GM18870 (cell line): ENCODE data around the gene FAM107B.
"Not testable (repeated sequence)": the region's sequence is repeated elsewhere in the genome, so short reads cannot be mapped to it uniquely, and the experiment has no call there.

Source experiments
- ATAC-seq: cut with Tn5 transposase; IDR thresholded peaks from one replicate; pipeline ENCODE4 v1.9.1; 2021; ENCODE audit warnings: moderate library complexity; ENCODE audit not compliant: unreplicated experiment

FAM107B gene

GRCh38 chr10:14639637-14640036, 135.1 kb downstream of the FAM107B start:
- ATAC-seq = no peak

DNA sequence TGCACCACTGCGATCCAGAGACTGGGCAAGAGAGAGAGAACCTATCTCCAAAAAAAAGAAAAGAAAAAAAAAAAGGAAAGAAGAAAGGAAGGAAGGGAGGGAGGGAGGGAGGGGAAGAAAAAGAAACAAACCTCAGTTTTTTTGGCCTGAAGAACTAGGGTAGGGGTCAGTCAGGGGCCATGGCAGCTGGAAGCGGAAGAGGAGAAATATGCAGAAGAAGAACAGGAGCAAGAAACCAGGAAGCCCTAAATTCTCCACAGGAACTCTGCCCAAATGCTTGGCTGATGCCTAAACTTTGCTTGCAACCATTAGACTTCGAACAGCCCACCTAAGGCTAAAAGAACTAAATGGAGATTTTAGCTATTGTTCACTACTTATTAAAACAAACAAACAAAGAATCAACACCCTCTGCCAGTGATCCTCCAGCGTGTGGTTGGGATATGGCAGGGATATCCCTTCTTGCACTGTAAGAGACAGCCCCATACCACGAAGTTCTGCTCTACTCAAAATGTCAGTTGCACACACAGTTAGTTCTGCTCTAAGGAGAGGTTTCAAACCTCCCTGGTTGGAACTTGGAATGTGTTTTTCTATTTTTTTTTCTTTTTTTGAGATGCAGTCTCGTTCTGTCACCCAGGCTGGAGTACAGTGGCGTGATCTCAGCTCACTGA, 139.5 kb downstream of the FAM107B start:
- no peak for ATAC-seq

DNA sequence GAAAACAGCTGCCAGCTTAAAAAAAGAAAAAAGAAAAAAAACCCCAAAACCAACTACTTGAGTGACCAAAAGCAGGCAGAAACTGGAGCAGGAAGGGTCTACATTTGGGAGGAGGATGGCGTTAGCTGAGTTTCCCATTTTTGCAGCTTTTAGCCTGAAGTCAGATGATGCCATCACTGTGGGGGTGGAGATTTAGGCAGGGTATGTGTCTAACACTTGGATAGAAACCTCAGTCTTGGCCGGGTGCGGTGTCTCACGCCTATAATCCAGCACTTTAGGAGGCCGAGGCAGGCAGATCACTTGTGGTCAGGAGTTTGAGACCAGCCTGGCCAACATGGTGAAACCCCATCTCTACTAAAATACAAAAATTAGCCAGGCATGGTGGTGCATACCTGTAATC, 140.1 kb downstream of the FAM107B start:
- not testable (repeated sequence) for ATAC-seq

- ATAC-seq = no peak
These were observed 148.8 kb downstream of the FAM107B start for GRCh38 chr10:14625765-14626525.

- ATAC-seq = no peak
These were observed 149.5 kb downstream of the FAM107B start for GRCh38 chr10:14625192-14625631.

DNA sequence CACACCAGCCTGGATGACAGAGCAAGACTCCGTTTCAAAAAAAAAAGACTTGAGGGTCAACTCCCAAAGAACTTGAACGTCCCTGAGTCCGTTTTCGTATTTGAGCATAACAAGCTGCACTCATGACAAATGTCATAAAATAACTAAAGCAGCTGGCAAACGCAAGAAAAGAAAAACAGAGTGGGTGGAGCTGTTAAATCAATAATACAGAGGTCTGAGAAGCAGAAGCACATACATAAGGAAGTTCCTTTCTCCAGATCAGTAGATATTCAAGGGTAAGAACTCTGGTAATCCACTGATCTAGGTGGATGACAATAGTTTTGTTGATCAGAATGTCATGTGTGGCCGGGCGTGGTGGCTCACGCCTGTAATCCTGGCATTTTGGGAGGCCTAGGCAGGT, 150.1 kb downstream of the FAM107B start:
- ATAC-seq = no peak

- no peak for ATAC-seq
These were observed 150.8 kb downstream of the FAM107B start for GRCh38 chr10:14623931-14624330.

DNA sequence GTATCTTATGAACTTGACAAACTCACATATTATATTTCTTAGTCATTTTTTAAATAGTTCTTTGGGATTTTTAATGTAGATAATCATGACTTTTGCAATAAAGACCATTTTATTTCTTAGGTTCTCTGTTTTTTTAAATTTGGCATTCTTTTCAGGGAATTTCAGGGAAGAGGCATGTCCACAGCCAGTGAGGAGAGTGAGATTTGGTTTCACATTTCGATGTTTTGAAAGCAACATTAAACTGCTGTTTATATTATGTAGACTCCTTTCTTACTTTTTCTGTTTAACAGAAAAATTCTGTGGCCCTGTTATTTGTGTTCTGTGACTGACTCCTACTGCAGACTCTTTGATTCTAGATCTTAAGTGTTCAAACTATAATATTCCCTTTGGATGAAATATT, 153.7 kb downstream of the FAM107B start:
- ATAC-seq = no peak

DNA sequence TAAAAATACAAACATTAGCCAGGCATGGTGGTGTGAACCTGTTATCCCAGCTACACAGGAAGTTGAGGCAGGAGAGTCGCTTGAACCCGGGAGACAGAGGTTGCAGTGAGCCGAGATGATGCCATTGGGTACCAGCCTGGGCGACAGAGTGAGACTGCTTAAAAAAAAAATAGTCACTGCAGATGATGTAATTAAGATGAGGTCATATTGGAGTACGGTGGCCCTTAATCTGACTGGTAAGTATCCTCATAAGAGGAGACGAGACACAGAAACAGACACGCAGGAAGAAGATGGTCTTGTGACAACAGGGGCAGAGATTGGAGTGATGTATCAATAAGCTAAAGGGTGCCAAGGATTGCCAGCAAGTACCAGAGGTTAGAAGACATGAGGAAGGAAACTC, 156.0 kb downstream of the FAM107B start:
- no peak for ATAC-seq

- no peak for ATAC-seq
These were observed 156.8 kb downstream of the FAM107B start for GRCh38 chr10:14617852-14618251.

DNA sequence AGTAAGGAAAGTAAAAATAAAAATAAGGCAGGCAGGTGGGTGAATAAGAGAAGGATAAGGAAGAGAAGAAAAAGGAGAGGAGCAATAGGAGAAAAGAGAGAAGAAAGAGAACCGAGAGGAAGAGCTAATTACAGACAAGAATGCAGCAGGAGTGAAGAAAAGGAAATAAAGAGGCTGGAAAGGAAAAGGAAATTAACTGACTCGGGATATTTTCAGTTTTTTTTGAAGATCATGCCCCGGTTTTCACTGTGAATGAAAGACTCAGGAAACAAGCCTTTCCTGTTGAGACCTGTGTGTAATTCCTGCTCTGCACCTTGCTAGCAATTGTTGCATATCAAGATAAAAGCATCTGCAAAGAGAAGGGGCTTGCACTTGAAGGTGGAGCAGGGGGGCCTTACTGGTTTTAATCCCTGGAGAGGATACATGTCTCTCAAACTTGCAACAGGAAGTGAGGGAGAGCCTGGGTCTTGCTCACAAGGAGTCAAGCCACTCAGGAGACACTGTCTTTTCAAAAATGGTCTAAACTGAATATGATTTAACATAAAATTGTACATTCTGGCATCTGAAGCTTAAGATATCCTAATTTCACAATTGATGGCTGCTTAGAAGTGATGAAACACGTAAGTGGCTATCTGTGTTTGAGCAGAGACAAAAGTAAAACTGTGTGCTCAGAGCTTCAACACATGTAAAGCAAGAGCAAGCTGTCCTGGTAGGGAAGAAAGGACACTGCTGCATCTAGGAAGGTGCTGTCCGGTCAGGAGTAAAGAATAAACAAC, 157.6 kb downstream of the FAM107B start:
- no peak for ATAC-seq

- ATAC-seq = no peak
These were observed 158.2 kb downstream of the FAM107B start for GRCh38 chr10:14616465-14616864.

DNA sequence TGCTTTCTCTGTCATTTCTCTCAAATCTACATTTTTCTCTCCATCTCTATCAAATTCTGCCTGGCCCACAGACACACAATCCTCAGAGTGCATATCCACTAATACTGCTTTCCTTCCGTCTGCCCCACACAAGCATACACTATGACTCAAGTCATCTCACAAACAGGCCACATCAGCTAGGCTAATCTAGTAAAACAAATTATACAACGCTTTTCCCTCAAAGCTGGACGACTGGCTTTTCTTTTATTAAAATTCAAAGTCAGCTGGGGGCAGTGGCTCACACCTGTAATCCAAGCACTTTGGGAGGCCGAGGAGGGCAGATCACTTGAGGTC, 161.1 kb downstream of the FAM107B start:
- no peak for ATAC-seq

DNA sequence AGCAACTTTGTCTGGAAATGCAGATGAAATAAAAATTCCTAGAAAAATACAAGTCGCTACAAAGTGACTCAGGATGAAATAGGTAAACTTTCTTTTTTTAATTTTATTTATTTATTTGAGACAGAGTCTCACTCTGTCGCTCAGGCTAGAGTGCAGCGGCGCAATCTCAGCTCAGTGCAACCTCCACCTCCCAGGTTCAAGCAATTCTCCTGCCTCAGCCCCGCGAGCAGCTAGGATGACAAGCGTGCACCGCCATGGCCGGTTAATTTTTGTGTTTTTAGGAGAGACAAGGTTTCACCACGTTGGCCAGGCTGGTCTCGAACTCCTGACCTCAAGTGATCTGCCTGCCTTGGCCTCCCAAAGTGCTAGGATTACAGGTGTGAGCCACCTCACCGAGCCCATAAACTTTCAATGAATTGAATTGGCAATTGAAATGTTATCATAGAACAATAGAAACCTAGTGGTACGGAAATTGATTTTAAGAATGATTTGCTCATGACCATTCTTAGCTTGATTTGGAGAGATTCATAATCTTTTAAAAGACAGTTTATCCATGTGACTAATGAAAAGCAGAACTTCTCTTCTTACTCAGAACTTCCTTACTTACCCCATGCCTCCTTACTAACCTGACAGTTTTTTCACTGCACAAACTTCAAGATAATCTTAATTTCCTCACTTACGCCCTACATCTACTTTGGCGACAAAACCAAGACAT, 161.7 kb downstream of the FAM107B start:
- no peak for ATAC-seq

DNA sequence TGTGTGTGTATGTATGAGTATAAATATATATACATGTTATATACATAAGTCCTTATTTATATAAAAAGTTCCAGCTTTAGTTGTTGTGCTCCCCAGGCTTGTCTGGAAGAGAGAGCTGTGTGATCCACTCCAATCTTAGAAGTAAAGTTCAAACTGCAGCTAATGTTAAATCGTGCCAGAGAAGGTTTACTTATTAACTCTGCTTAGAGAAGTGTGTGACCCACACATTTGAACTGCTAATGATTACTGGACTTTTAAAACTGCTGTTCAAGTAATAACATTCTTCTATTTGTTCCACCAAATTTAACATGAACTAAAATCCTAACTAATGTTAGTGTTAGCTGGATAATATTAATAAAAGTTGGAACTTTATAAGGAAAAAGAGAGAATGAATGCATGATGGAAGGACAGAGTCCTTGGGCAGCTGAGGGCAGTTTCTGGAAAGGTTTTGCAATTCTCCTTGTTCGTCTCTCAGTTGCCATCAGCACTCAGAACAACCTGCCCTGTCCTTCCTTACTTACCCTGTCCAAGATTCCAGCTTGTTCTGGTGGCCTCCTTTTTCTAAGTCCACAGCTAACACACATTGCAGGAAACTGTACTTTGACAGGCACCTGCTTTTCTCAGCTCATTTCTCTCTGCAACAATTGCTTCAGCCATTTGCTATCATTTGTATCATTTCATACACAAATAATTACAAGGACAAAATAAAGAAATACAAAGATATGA, 162.6 kb downstream of the FAM107B start:
- ATAC-seq = peak; percentile 53

GRCh38 chr10:14609178-14609577, 165.5 kb downstream of the FAM107B start:
- no peak for ATAC-seq

DNA sequence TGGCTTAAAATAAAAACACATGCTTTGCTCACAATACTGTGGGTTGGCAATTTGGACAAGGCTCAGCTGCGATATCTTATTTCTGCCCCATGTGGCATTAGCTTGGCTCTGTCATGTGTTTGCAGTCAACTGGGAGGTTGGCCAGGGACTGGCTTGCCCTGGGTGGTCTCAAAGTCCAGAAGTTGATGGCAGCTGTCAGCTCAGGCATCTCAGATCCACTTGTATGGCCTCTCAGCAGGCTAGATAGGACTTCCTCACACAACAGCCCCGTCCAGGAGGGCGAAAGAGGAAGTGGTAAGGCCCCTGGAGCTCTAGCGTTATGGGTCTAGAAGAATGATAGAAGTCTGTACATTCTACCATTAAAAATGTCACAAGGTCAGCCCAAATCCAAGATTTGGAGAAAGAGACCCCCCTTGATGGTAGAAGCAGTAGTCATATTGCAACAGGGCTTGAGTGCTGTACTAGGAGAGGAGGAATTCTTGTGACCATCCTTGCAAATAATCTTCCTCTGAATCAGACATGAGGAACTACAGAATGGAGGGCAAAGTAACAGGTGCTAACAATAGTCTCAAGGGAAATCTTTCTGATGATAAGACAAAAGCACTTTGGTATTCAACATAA, 166.2 kb downstream of the FAM107B start:
- ATAC-seq = no peak

DNA sequence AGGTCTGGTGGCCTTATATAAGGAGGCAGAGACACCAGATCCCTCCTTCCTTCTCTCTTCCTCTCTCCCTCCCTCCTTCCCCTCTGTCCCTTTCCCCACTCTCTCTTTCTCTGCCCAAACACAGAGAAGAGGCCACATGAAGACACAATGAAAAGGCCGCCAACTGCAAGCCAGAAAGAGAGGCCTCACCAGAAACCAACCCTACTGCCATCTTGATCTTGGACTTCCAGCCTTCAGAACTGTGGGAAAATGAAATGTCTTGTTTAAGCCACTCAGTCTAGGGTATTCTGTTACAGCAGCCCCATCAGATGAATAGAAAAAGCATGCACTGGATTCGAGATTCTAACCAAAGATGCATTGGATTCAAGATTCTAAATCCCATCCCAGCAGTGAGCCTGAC, 168.1 kb downstream of the FAM107B start:
- no peak for ATAC-seq

DNA sequence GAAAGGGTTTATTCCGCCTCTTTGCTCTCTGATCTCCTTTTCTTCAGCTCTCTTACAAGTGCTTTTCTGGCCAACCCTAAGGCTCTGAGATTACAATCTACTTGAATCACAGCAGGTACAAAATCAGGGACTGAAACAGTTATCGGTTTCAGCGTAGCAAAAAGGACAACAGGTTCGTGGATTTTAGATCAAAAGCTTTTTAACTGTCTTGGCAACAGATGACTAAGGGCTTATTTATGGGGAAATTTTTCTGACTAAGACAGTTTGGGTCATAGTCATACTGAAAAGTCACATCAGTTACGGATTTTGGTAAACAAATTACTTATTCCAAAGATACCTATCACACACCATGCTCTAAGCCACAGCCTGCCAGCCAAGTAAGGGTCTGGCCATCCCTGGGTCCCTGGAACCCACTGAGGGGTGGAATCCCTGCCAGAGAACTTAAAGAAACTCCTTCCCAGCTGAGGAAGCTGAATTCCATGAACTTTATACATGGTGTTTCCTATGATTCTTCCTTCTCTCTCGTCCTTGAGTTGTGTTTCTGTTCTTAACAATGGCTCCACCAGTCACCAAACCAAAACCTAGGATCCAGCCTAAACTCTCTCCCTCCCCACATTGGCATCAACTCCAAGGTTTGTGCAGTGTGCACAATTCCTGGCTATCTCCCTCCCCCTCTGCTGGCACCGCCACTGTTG, 169.3 kb downstream of the FAM107B start:
- ATAC-seq = peak; percentile 61
